Ovary (tissue), 3 donors: ENCODE results near the gene PERCC1.

Experiments used
- POLR2A ChIP-seq: fragments of 450-650 bp; IDR thresholded peaks from one replicate; pipeline ENCODE4 v1.6.1; 2017; ENCODE audit warnings: antibody characterized with exemption, mild to moderate bottlenecking, moderate library complexity
- TF ChIP-seq, protein P1 (sequence below), 3 donors: fragments of 450-650 bp in 2 of 3; fragments of 200-600 bp in 1 of 3; IDR thresholded peaks; one replicate each; pipeline versions ENCODE4 v1.5.1 to v1.8.0; 2016 to 2022; ENCODE audit warnings: antibody characterized with exemption in 3 of 3, mild to moderate bottlenecking in 1 of 3
- donor health status: DM: no; HTN: no; CAD: no.

DNA sequence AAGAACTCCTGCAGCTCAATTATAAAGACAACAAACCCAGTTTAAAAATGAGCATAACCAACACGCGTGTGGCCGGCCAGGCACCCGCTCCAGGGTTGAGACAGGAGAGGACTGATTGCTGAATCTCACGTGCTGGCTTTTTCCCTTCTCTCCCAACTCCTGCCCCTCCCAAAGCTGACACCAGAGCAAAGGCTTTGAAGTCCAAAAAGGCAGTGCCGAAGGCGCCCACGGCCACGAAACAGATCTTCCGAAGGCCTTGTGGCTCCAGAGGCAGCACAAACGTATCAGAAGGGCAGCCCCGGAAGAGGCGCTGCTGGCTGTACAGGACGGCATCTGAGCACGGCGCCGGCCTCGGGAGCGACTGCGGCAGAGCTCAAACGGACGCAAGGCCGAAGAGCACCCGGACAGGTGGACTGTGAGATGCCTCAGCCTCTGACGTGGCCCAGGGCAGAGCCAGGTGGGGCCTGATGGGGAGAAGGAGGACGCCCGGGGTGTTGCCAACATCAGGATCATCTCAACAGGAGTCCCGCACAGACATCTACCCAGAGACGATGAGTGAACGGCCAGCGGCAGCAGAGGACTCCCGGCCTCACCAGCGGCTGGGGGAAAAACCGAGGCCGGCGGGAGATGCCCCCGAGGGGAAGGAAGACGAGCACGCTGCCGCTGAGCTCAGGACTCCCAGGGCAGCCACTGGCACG lies 33.5 kb downstream of the PERCC1 start:
- TF ChIP-seq, protein P1, sequence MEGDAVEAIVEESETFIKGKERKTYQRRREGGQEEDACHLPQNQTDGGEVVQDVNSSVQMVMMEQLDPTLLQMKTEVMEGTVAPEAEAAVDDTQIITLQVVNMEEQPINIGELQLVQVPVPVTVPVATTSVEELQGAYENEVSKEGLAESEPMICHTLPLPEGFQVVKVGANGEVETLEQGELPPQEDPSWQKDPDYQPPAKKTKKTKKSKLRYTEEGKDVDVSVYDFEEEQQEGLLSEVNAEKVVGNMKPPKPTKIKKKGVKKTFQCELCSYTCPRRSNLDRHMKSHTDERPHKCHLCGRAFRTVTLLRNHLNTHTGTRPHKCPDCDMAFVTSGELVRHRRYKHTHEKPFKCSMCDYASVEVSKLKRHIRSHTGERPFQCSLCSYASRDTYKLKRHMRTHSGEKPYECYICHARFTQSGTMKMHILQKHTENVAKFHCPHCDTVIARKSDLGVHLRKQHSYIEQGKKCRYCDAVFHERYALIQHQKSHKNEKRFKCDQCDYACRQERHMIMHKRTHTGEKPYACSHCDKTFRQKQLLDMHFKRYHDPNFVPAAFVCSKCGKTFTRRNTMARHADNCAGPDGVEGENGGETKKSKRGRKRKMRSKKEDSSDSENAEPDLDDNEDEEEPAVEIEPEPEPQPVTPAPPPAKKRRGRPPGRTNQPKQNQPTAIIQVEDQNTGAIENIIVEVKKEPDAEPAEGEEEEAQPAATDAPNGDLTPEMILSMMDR (IDR thresholded peaks at IDR 0.05) = no peak
- TF ChIP-seq POLR2A = no peak
